ENCODE measurements around the gene MICAL2.

Gene MICAL2

DNA sequence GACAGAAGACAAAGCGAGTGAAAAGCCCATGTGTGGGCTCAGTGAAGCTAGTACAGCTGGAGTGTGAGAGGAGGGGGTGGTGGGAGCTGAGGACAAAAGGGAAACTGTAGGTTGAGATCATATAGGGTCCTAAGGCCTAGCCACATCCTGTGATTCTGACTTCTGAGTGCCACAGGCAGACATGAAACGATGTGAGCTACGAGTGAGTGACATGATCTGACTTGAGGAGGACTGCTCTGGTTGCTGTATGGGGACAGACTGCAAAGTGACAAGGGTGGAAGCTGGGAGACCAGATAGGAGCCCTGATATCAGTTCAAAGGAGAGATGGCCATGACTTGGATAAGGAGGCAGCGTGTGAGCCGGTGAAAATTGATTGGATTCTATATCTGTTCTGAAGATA, 85.4 kb downstream of the MICAL2 start (continued):
- TF ChIP-seq, protein P1, sequence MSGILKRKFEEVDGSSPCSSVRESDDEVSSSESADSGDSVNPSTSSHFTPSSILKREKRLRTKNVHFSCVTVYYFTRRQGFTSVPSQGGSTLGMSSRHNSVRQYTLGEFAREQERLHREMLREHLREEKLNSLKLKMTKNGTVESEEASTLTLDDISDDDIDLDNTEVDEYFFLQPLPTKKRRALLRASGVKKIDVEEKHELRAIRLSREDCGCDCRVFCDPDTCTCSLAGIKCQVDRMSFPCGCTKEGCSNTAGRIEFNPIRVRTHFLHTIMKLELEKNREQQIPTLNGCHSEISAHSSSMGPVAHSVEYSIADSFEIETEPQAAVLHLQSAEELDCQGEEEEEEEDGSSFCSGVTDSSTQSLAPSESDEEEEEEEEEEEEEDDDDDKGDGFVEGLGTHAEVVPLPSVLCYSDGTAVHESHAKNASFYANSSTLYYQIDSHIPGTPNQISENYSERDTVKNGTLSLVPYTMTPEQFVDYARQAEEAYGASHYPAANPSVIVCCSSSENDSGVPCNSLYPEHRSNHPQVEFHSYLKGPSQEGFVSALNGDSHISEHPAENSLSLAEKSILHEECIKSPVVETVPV (CRISPR knock-in tag; IDR thresholded peaks at IDR 0.05): no peak
- TF ChIP-seq RARB (CRISPR knock-in tag; IDR thresholded peaks at IDR 0.05) (no peak), PPARA (CRISPR knock-in tag; IDR thresholded peaks at IDR 0.05; ENCODE audit: borderline replicate concordance) (no peak)

DNA sequence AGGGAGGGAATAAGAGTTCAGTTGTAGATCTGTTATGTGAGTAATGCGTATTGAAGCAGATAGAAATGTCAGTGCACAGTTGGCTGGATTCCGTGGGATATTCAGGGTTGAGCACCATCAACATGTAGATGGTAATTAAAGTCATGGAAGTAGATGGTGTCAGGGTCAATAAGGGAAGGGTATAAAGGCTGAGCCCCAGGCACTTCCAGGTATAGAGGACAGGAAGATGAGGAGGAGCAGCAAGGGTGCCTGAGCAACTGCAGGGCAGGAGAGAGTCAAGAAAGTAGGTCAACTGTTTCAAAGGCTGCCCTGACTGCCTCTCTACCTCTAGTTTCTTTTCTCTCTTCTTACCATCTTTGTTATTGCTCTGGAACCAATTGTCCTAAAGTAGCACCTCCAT, 85.9 kb downstream of the MICAL2 start:
- TF ChIP-seq, protein P2, sequence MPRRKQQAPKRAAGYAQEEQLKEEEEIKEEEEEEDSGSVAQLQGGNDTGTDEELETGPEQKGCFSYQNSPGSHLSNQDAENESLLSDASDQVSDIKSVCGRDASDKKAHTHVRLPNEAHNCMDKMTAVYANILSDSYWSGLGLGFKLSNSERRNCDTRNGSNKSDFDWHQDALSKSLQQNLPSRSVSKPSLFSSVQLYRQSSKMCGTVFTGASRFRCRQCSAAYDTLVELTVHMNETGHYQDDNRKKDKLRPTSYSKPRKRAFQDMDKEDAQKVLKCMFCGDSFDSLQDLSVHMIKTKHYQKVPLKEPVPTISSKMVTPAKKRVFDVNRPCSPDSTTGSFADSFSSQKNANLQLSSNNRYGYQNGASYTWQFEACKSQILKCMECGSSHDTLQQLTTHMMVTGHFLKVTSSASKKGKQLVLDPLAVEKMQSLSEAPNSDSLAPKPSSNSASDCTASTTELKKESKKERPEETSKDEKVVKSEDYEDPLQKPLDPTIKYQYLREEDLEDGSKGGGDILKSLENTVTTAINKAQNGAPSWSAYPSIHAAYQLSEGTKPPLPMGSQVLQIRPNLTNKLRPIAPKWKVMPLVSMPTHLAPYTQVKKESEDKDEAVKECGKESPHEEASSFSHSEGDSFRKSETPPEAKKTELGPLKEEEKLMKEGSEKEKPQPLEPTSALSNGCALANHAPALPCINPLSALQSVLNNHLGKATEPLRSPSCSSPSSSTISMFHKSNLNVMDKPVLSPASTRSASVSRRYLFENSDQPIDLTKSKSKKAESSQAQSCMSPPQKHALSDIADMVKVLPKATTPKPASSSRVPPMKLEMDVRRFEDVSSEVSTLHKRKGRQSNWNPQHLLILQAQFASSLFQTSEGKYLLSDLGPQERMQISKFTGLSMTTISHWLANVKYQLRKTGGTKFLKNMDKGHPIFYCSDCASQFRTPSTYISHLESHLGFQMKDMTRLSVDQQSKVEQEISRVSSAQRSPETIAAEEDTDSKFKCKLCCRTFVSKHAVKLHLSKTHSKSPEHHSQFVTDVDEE (CRISPR knock-in tag; IDR thresholded peaks at IDR 0.05): no peak
- TF ChIP-seq ZNF70 (CRISPR knock-in tag; IDR thresholded peaks at IDR 0.05) (no peak), ESRRG (CRISPR knock-in tag; IDR thresholded peaks at IDR 0.05) (no peak), ISL1 (CRISPR knock-in tag; IDR thresholded peaks at IDR 0.05) (no peak), OSR1 (CRISPR knock-in tag; IDR thresholded peaks at IDR 0.05) (no peak), TCF4 (CRISPR knock-in tag; IDR thresholded peaks at IDR 0.05; ENCODE audit: borderline replicate concordance) (no peak), SNAI2 (CRISPR knock-in tag; IDR thresholded peaks at IDR 0.05) (no peak)
- TF ChIP-seq, protein P1 (CRISPR knock-in tag; IDR thresholded peaks at IDR 0.05): no peak
- TF ChIP-seq, protein P3, sequence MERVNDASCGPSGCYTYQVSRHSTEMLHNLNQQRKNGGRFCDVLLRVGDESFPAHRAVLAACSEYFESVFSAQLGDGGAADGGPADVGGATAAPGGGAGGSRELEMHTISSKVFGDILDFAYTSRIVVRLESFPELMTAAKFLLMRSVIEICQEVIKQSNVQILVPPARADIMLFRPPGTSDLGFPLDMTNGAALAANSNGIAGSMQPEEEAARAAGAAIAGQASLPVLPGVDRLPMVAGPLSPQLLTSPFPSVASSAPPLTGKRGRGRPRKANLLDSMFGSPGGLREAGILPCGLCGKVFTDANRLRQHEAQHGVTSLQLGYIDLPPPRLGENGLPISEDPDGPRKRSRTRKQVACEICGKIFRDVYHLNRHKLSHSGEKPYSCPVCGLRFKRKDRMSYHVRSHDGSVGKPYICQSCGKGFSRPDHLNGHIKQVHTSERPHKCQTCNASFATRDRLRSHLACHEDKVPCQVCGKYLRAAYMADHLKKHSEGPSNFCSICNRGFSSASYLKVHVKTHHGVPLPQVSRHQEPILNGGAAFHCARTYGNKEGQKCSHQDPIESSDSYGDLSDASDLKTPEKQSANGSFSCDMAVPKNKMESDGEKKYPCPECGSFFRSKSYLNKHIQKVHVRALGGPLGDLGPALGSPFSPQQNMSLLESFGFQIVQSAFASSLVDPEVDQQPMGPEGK (CRISPR knock-in tag; IDR thresholded peaks at IDR 0.05; ENCODE audit: borderline replicate concordance): no peak
- ATAC-seq: no peak

DNA sequence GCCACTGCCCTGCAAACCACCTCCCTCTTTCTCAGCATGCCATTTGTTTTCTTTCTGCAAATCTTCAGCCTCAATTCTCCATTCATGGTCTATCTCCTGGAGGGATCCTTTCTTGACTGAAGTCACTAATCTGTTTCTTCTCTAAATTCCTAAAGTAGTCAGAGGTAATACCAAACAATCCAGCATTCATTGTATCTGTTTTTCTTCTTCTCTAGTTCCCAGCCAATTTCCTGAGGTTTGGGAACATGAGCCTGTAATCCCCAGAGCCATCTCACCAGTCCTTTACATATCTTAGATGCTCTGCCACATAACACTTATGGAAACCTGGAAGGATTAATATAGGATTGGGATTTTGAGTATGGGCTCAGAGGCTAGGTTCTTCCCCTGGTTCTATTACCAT, 86.5 kb downstream of the MICAL2 start:
- TF ChIP-seq ISL1 (CRISPR knock-in tag; IDR thresholded peaks at IDR 0.05): no peak
- no peak for ATAC-seq

DNA sequence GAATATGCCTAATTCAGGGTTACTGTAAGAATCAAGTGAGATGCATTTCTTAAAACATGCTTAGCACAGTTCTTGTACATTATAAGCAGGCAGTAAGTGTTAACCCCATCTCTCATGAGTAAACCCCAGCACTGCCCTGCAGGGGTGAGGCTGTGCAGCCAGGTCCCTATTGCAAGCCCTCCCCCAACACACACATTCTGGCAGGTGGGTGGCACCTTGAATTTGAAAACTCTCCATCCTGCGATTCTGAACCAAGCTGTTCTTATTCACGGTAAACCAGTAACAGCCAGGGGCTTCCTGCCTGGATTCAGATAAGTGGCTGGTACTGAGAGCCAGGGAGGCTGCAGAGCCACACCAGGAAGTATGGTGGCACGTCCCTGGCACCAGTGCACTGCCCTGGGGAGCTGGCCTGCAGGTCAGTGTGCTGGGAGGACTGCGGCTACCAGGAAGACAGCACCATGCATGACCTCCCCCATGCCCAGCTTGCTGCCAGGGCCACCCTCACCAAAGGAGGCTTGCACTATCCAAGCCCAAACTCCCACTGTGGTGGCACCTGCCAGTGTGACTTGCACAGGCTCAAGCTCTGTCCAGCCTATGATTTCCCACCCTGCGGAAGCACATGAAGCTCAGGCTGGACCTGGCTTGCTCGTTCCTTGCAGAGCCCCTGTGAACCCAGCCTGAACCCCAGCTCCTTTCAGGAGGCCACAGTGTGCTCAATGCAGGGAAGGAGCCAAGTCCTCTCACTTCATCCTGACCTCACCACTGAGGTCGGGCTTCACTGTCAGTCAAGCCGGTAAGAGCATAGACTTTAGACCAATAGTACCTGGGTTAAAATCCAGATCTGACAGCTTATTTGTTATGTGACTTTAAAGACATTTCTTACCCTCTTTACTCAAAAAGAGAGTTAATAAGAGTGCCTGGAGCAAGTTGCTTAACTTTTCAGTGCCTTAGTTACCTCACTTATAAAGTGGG, 88.1 kb downstream of the MICAL2 start:
- TF ChIP-seq ZC3H10 (CRISPR knock-in tag; IDR thresholded peaks at IDR 0.05) (no peak), ZNF70 (CRISPR knock-in tag; IDR thresholded peaks at IDR 0.05) (no peak), CSDC2 (CRISPR knock-in tag; IDR thresholded peaks at IDR 0.05) (no peak), ZFP30 (CRISPR knock-in tag; IDR thresholded peaks at IDR 0.05) (no peak), ISL1 (CRISPR knock-in tag; IDR thresholded peaks at IDR 0.05) (no peak), ZFP3 (CRISPR knock-in tag; IDR thresholded peaks at IDR 0.05) (no peak)
- ATAC-seq: no peak

DNA sequence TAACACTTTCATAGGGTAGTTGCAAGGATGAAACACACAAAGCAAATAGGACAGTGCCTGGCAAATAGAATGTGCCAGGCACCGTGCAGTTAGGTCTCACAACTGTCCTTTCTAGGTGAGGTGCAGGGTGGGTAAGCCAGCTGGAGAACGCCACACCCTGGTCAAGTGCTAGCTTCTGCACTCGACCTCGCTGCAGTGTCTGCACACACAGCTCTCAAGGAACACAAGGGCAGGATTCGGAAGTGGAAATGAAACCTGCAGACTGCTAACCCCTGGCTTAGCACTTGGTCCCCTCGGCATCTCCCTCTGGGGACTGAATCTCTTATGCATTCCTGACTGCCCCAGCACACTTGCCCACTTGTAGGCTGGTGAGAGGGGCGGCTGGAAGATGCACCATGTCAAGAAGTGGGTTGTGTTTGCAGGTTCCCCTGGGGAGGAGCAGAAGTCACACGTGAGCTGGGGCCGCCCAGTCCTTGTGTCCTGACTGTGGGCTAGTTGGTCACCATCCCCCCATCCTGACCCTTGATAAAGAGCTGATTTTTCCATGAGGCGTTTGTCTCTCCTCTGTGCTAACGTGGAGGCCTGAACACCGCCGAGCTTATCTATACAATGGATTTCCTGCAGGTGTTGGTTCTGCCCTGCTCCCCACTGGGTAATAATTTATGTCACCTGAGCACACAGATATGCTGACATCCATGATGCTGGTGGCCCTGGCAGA, 89.0 kb downstream of the MICAL2 start:
- no peak for ATAC-seq
- TF ChIP-seq, protein P4, sequence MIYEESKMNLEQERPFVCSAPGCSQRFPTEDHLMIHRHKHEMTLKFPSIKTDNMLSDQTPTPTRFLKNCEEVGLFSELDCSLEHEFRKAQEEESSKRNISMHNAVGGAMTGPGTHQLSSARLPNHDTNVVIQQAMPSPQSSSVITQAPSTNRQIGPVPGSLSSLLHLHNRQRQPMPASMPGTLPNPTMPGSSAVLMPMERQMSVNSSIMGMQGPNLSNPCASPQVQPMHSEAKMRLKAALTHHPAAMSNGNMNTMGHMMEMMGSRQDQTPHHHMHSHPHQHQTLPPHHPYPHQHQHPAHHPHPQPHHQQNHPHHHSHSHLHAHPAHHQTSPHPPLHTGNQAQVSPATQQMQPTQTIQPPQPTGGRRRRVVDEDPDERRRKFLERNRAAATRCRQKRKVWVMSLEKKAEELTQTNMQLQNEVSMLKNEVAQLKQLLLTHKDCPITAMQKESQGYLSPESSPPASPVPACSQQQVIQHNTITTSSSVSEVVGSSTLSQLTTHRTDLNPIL (CRISPR knock-in tag; IDR thresholded peaks at IDR 0.05; ENCODE audit: low read depth): no peak
- TF ChIP-seq SNAI2 (CRISPR knock-in tag; IDR thresholded peaks at IDR 0.05) (no peak), ZC3H10 (CRISPR knock-in tag; IDR thresholded peaks at IDR 0.05) (no peak), TOX (CRISPR knock-in tag; IDR thresholded peaks at IDR 0.05; ENCODE audit: borderline replicate concordance) (no peak), ZNF70 (CRISPR knock-in tag; IDR thresholded peaks at IDR 0.05) (no peak), ISL1 (CRISPR knock-in tag; IDR thresholded peaks at IDR 0.05) (no peak), ARNTL (CRISPR knock-in tag; IDR thresholded peaks at IDR 0.05; ENCODE audit: borderline replicate concordance, low read depth) (no peak)
- TF ChIP-seq, protein P2 (CRISPR knock-in tag; IDR thresholded peaks at IDR 0.05): no peak
- TF ChIP-seq, protein P1 (CRISPR knock-in tag; IDR thresholded peaks at IDR 0.05): no peak
